Upper lobe of left lung (tissue), 6 donors: Measurements from ENCODE around the gene CHST11. TPM values are rescaled to one million over a fixed set of nuclear protein-coding genes. Genes with fewer than 3 reads are reported as not detected.

Experiments used
- ATAC-seq, 2 donors: fragments of 200-7000 bp; cut with Tn5 transposase; one replicate each; pipeline ENCODE4 v1.9.1; 2022; ENCODE audit warnings: mild to moderate bottlenecking in 2 of 2, moderate library complexity in 2 of 2; ENCODE audit not compliant: low FRiP score in 2 of 2
- DNase-seq, 2 donors: peaks; one replicate each; pipeline ENCODE4 v3.0.0-alpha.2; 2019 to 2020
- H3K27ac ChIP-seq, 4 donors: fragments of 200-600 bp; sonication (generic); one replicate each; pipeline ENCODE4 v1.5.1; 2016 to 2019
- H3K27me3 ChIP-seq, 4 donors: fragments of 200-600 bp; sonication (generic); one replicate each; pipeline ENCODE4 v1.5.1; 2017 to 2019
- H3K36me3 ChIP-seq, 4 donors: fragments of 200-600 bp; sonication (generic); one replicate each; pipeline ENCODE4 v1.5.1; 2016 to 2019
- H3K4me1 ChIP-seq, 4 donors: fragments of 200-600 bp; sonication (generic); one replicate each; pipeline ENCODE4 v1.5.1; 2018 to 2019
- H3K4me3 ChIP-seq, 4 donors: fragments of 200-600 bp; sonication (generic); one replicate each; pipeline ENCODE4 v1.5.1; 2017 to 2019; ENCODE audit warnings: mild to moderate bottlenecking in 2 of 4, moderate library complexity in 1 of 4
- H3K9me3 ChIP-seq, 4 donors: fragments of 200-600 bp; sonication (generic); one replicate each; pipeline ENCODE4 v1.5.1; 2018 to 2019
- CTCF ChIP-seq, 6 experiments: fragments of 450-650 bp in 4 of 6; fragments of 200-600 bp in 2 of 6; sonication (generic) in 2 of 6; IDR thresholded peaks; one replicate each; pipeline ENCODE4 v1.5.1; 2016 to 2019; ENCODE audit warnings: antibody characterized with exemption in 6 of 6
- EP300 ChIP-seq, 4 donors: sonication (generic); formaldehyde crosslinking; IDR thresholded peaks; one replicate each; pipeline ENCODE4 v1.5.1; 2017; ENCODE audit warnings: antibody characterized with exemption in 4 of 4, control low read depth in 2 of 4
- POLR2A ChIP-seq, 4 donors: fragments of 450-650 bp; IDR thresholded peaks; one replicate each; pipeline ENCODE4 v1.5.1; 2016 to 2017; ENCODE audit warnings: antibody characterized with exemption in 4 of 4, mild to moderate bottlenecking in 2 of 4
- POLR2AphosphoS5 ChIP-seq, 2 donors: sonication (generic); formaldehyde crosslinking; IDR thresholded peaks; one replicate each; pipeline ENCODE4 v1.5.1; 2017; ENCODE audit warnings: antibody characterized with exemption in 2 of 2
- WGBS, 2 donors: methylation state at CpG; one replicate each; pipeline ENCODE4 v1.1.5; 2017 to 2018; 5-methylcytosine and 5-hydroxymethylcytosine counted together
- total RNA-seq, 6 donors: library from RNA; depleted of rRNA in 4 of 6; stranded (reverse); fragments of >200 nt in 4 of 6; gene quantifications; one replicate each; pipeline versions ENCODE4 v1.1.0 to v1.2.1, GENCODE V29; 2016 to 2021
- donor health status: DM: no; HTN: no; CAD: no; lungs with moderate emphysema.
- donor health status: DM: no; HTN: yes; CAD: no; lungs with severe emphysema.

The CHST11 gene
- total RNA-seq, 6 donors from 2014 or later, result 40.4 to 234 (median 58.4) TPM

DNA sequence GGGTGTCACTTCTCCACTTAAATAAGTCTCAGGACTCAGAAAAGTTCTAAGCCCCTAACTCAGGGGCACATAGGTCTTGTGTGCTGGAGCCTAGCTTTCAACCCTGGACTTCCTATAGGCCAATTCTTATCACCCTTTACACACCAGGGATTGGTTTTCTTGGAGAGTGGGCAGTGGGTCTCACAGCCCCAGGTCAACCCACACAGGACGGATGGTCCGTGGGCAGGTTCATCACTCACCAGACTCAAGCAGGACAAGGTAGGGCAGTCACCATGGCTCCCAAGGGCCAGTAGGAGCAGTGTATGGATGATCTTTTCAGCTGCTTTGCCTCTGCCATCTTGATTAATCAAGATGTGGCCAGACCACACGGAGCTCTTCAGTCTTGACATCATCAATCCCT, 268.9 kb downstream of the CHST11 start:
- DNase-seq (no peak), ATAC-seq (no peak)
- Histone ChIP-seq H3K27ac (no peak overlapping the region), H3K27me3 (no peaks in the 10 kb centered on the region), H3K9me3 (no peaks in the 10 kb centered on the region), H3K36me3 (no peaks in the 10 kb centered on the region), H3K4me1 (peaks cover 0 to 26% (median 12%) of the 10 kb centered on the region in 4 donors), H3K4me3 (no peak overlapping the region)
- TF ChIP-seq CTCF (IDR thresholded peaks at IDR 0.05), result no peak
- no peak for TF ChIP-seq EP300 (IDR thresholded peaks at IDR 0.05)
- TF ChIP-seq POLR2A (IDR thresholded peaks at IDR 0.05), result no peak
- no peak for TF ChIP-seq POLR2AphosphoS5 (IDR thresholded peaks at IDR 0.05)
- 89 to 100% methylated on average over 1 to 3 of the region's 3 CpGs for WGBS, 2 donors

- ATAC-seq (peak in 1 of 2 donors; percentile 45), DNase-seq (no peak)
- Histone ChIP-seq H3K4me1 (peaks cover 0 to 13% (median 5%) of the 10 kb centered on the region in 4 donors), H3K4me3 (no peak overlapping the region), H3K9me3 (no peaks in the 10 kb centered on the region), H3K27ac (no peak overlapping the region), H3K36me3 (no peaks in the 10 kb centered on the region), H3K27me3 (no peaks in the 10 kb centered on the region)
- no peak for TF ChIP-seq POLR2A (IDR thresholded peaks at IDR 0.05)
- TF ChIP-seq EP300 (IDR thresholded peaks at IDR 0.05), result no peak
- WGBS, 2 donors, result 66 to 77% methylated on average over 10 of the region's 10 CpGs
Measured at GRCh38 chr12:104727726-104728465, 271.1 kb downstream of the CHST11 start.

DNA sequence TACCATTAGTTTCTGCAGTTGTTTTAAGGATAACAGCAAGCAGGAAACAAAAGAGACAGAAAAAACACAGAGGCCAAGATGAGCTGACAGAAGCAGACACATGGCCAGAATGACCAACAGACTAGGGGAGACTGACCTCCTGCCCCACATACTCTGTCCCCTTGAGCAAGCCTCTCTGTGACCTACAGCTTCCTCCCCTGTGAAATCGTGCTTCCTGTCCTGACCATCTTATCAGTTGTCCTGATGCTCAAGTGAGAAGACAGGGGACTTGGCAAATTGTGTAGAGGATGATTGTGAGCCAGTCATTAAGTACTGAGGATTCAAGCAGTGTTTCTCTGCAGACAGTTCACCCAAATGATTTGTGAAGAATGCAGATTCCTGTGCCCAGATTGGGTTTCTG, 272.3 kb downstream of the CHST11 start:
- Histone ChIP-seq H3K27me3 (no peaks in the 10 kb centered on the region), H3K36me3 (no peaks in the 10 kb centered on the region), H3K27ac (no peak overlapping the region), H3K4me1 (peaks cover 5 to 21% (median 8%) of the 10 kb centered on the region in 4 donors), H3K9me3 (no peaks in the 10 kb centered on the region), H3K4me3 (no peak overlapping the region)
- ATAC-seq (no peak), DNase-seq (no peak)
- TF ChIP-seq POLR2AphosphoS5 (IDR thresholded peaks at IDR 0.05) (no peak), CTCF (IDR thresholded peaks at IDR 0.05) (no peak), POLR2A (IDR thresholded peaks at IDR 0.05) (no peak), EP300 (IDR thresholded peaks at IDR 0.05) (no peak)
- 5 to 50% methylated on average over 1 of the region's 1 CpG for WGBS, 2 donors

- TF ChIP-seq POLR2A (IDR thresholded peaks at IDR 0.05), result no peak
- no peak for TF ChIP-seq POLR2AphosphoS5 (IDR thresholded peaks at IDR 0.05)
- no peak for TF ChIP-seq EP300 (IDR thresholded peaks at IDR 0.05)
- no peak for TF ChIP-seq CTCF (IDR thresholded peaks at IDR 0.05)
- WGBS, 2 donors, result 77 to 87% methylated on average over 18 to 19 of the region's 19 CpGs
- no peaks in the 10 kb centered on the region for H3K27me3 ChIP-seq
- DNase-seq (no peak), ATAC-seq (no peak)
- no peak overlapping the region for H3K4me3 ChIP-seq
- peaks cover 10 to 28% (median 11%) of the 10 kb centered on the region in 4 donors for H3K4me1 ChIP-seq
- H3K9me3 ChIP-seq, result no peaks in the 10 kb centered on the region
- H3K27ac ChIP-seq, result no peak overlapping the region
- H3K36me3 ChIP-seq, result no peaks in the 10 kb centered on the region
Measured at GRCh38 chr12:104729610-104730446, 273.1 kb downstream of the CHST11 start.

DNA sequence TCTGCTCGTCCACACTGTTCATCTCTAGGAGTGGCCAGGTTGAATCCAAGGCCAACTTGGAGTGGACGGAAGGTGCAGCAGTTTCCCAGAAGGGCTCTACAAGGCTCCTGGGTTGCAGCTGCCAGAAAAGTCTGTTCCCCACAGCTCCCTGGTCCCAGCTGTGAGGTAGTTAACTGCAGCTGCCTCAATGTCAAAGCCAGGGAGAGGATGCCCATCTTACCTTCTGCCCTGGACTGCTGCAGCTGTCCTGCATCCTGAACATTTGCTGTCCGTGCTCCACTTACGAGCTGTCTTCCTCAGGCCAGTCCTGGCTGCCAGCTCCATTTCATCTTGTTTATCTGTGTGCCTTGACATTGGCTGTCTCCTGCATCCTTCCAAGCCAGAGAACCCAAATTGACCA, 274.0 kb downstream of the CHST11 start:
- no peak overlapping the region for H3K27ac ChIP-seq
- TF ChIP-seq POLR2A (IDR thresholded peaks at IDR 0.05) (no peak), CTCF (IDR thresholded peaks at IDR 0.05) (no peak), EP300 (IDR thresholded peaks at IDR 0.05) (no peak), POLR2AphosphoS5 (IDR thresholded peaks at IDR 0.05) (no peak)
- no peak overlapping the region for H3K4me3 ChIP-seq
- H3K9me3 ChIP-seq, result no peaks in the 10 kb centered on the region
- peaks cover 10 to 36% (median 14%) of the 10 kb centered on the region in 4 donors for H3K4me1 ChIP-seq
- WGBS, 2 donors, result 60 to 89% methylated on average over 1 to 4 of the region's 4 CpGs
- no peaks in the 10 kb centered on the region for H3K27me3 ChIP-seq
- ATAC-seq (no peak), DNase-seq (no peak)
- H3K36me3 ChIP-seq, result no peaks in the 10 kb centered on the region
